MM.1S (cell line): ENCODE results near the gene KANK4.

Source experiments
- DNase-seq: peaks from one replicate; pipeline ENCODE4 v3.0.0-alpha.2; 2015
- H2AFZ ChIP-seq: fragments of 300-600 bp; sonication (generic); 2 replicates; pipeline ENCODE4 v1.6.0; 2016; ENCODE audit warnings: antibody characterized with exemption, low read length
- H3F3A ChIP-seq: fragments of 300-600 bp; sonication (generic); 2 replicates; pipeline ENCODE4 v1.6.1; 2016; ENCODE audit warnings: mild to moderate bottlenecking, antibody characterized with exemption, low read length, moderate library complexity, mixed read lengths; ENCODE audit not compliant: insufficient read depth
- H3K27ac ChIP-seq: fragments of 300-600 bp; sonication (generic); 2 replicates; pipeline ENCODE4 v1.5.1; 2016; ENCODE audit warnings: mild to moderate bottlenecking, low read length
- H3K27me3 ChIP-seq: fragments of 300-600 bp; sonication (generic); replicated peaks from 2 replicates; pipeline ENCODE4 v1.6.0; 2016; ENCODE audit warnings: low read length; ENCODE audit not compliant: insufficient read depth
- H3K36me3 ChIP-seq: fragments of 300-600 bp; sonication (generic); replicated peaks from 2 replicates; pipeline ENCODE4 v1.6.1; 2016; ENCODE audit warnings: mild to moderate bottlenecking, low read length, mixed read lengths; ENCODE audit not compliant: insufficient read depth
- H3K4me1 ChIP-seq: fragments of 300-600 bp; sonication (generic); 2 replicates; pipeline ENCODE4 v1.6.1; 2016; ENCODE audit warnings: low read length, mixed read lengths
- H3K4me2 ChIP-seq: fragments of 300-600 bp; sonication (generic); 2 replicates; pipeline ENCODE4 v1.6.0; 2016; ENCODE audit warnings: low read depth, low read length
- H3K4me3 ChIP-seq: fragments of 300-600 bp; sonication (generic); 2 replicates; pipeline ENCODE4 v1.5.1; 2016; ENCODE audit warnings: low read length, mixed read lengths
- H3K79me2 ChIP-seq: fragments of 300-600 bp; sonication (generic); 2 replicates; pipeline ENCODE4 v1.6.1; 2016; ENCODE audit warnings: mixed run types, low read length, mixed read lengths
- H3K9ac ChIP-seq: fragments of 300-600 bp; sonication (generic); 2 replicates; pipeline ENCODE4 v1.6.1; 2016; ENCODE audit warnings: low read length, mixed read lengths
- H3K9me2 ChIP-seq: fragments of 300-600 bp; sonication (generic); replicated peaks from 2 replicates; pipeline ENCODE4 v1.6.1; 2016; ENCODE audit warnings: mild to moderate bottlenecking, low read length, mixed read lengths; ENCODE audit not compliant: insufficient read depth
- H3K9me3 ChIP-seq: fragments of 300-600 bp; sonication (generic); replicated peaks from 2 replicates; pipeline ENCODE4 v1.6.1; 2016; ENCODE audit warnings: mild to moderate bottlenecking, low read length, mixed read lengths; ENCODE audit not compliant: insufficient read depth
- H4K20me1 ChIP-seq: fragments of 300-600 bp; sonication (generic); 2 replicates; pipeline ENCODE4 v1.6.1; 2016; ENCODE audit warnings: mild to moderate bottlenecking, low read length, moderate library complexity, mixed read lengths; ENCODE audit not compliant: insufficient read depth
- CTCF ChIP-seq: fragments of 300-600 bp; sonication (generic); IDR thresholded peaks from 2 replicates; pipeline ENCODE4 v1.5.1; 2016; ENCODE audit warnings: antibody characterized with exemption, low read length, mixed read lengths
- EZH2 ChIP-seq: fragments of 300-600 bp; sonication (generic); optimal IDR thresholded peaks from 2 replicates; pipeline ENCODE3; 2017; ENCODE audit warnings: low read depth, mild to moderate bottlenecking, antibody characterized with exemption, low read length, mixed read lengths
- EZH2phosphoT487 ChIP-seq: fragments of 300-600 bp; sonication (generic); IDR thresholded peaks from 2 replicates; pipeline ENCODE4 v1.6.1; 2018; ENCODE audit warnings: antibody characterized with exemption, low read length

KANK4 gene

DNA sequence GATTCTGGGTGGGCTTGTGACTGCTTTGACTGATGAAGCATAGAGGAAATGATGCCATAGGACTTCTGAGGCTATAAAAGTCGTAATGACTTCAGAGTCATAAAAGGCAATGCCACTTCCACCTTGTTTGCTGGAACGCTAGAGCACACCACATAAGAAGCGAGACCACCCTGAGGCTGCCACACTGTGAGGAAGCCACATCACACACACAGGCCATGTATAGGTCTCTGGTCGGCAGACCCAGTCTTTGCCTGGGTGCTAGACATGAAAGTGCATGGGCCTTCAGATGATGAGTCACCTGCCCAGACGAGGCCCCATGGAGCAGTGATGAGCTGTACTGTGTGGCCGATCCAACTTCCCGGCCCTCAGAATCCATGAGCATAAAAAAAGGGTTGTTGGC is 14.2 kb upstream of the KANK4 start:
- DNase-seq, result no peak
- H3K4me1 ChIP-seq, result no peaks in the 10 kb centered on the region
- H3K79me2 ChIP-seq, result no peaks in the 10 kb centered on the region
- H3F3A ChIP-seq, result no peaks in the 10 kb centered on the region
- no peak for TF ChIP-seq EZH2phosphoT487
- no peak for TF ChIP-seq EZH2
- H3K9me3 ChIP-seq, result no peaks in the 10 kb centered on the region
- no peaks in the 10 kb centered on the region for H3K9me2 ChIP-seq
- no peak overlapping the region for H3K4me2 ChIP-seq
- no peaks in the 10 kb centered on the region for H3K36me3 ChIP-seq
- no peak overlapping the region for H3K9ac ChIP-seq
- no peaks in the 10 kb centered on the region for H3K27me3 ChIP-seq
- no peak overlapping the region for H2AFZ ChIP-seq
- no peak overlapping the region for H3K4me3 ChIP-seq
- no peak overlapping the region for H3K27ac ChIP-seq
- H4K20me1 ChIP-seq, result no peaks in the 10 kb centered on the region

DNA sequence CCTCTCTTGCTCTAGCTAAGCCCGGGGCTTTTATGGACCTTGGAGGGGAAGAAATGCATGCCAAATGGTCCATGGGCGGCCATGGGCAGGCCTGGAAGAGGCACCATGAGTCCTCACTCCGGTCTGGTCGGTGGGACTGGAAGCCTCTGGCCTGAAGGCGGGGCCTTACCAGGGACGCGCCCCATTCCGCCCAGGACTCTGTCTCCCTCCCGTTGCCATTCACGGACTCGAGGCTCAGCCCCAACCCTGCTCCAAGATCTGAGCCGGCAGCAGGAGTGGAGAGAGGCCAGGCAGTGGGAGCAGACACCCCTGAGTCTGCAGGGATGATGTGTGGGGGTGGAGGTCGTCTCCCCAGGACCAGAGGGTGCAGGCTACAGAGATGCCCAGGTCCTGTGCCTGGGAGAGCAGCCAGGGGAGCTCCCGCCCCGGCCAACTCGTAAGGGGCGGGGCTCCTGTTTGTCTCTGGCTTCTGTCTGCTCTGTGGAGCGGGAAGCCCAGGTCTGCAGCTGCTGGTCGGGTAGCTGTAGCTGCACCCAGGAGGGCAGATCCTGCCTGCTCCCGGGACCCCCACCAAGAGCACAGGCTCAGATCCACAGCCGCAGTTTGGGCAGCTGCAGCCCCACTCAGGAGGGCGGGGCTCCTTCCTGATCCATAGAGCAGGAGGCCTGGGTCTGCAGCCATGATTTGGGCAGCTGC is 8.3 kb upstream of the KANK4 start:
- H2AFZ ChIP-seq, result no peak overlapping the region

GRCh38 chr1:62325681-62326080 is 6.4 kb upstream of the KANK4 start:
- H3K9me2 ChIP-seq, result no peaks in the 10 kb centered on the region
- no peaks in the 10 kb centered on the region for H3K9me3 ChIP-seq
- H4K20me1 ChIP-seq, result no peaks in the 10 kb centered on the region
- no peak overlapping the region for H3K4me2 ChIP-seq
- TF ChIP-seq CTCF (no peak), EZH2phosphoT487 (no peak), EZH2 (no peak)
- H3K27ac ChIP-seq, result no peak overlapping the region
- no peak overlapping the region for H2AFZ ChIP-seq
- no peaks in the 10 kb centered on the region for H3F3A ChIP-seq
- H3K9ac ChIP-seq, result no peak overlapping the region
- no peaks in the 10 kb centered on the region for H3K36me3 ChIP-seq
- no peak for DNase-seq
- H3K79me2 ChIP-seq, result no peaks in the 10 kb centered on the region
- no peak overlapping the region for H3K4me3 ChIP-seq
- no peaks in the 10 kb centered on the region for H3K4me1 ChIP-seq
- no peaks in the 10 kb centered on the region for H3K27me3 ChIP-seq

More for the DNA sequence above, 8.3 kb upstream of the KANK4 start:
- Histone ChIP-seq H3K79me2 (no peaks in the 10 kb centered on the region), H3K27me3 (no peaks in the 10 kb centered on the region), H3K9me3 (no peaks in the 10 kb centered on the region), H3K9me2 (no peaks in the 10 kb centered on the region), H3K4me2 (no peak overlapping the region), H3K27ac (no peak overlapping the region), H3K36me3 (no peaks in the 10 kb centered on the region), H4K20me1 (no peaks in the 10 kb centered on the region), H3K4me1 (no peaks in the 10 kb centered on the region), H3K4me3 (no peak overlapping the region), H3F3A (no peaks in the 10 kb centered on the region), H3K9ac (no peak overlapping the region)
- TF ChIP-seq CTCF, result no peak
- no peak for TF ChIP-seq EZH2phosphoT487
- DNase-seq, result no peak

DNA sequence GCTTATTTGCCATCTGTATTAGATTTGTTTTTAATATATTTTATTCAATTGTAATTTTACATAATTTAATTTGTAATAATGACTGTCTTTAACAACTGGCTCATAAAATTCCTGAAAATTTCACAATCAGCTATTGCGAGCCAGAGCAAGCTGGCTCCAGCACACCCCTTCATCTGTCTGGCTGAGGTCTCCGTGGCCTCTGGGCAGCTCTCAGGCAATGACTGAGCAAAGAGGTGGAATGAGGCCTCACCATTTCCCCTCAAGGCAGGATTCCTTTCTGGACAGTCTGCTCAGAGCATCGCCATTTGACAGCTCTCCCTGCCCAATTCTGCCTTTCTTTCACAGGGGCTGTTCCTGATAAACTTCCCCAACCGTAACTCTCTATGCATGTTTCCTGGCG is 5.8 kb upstream of the KANK4 start:
- H3K9me3 ChIP-seq, result no peaks in the 10 kb centered on the region
- no peaks in the 10 kb centered on the region for H3F3A ChIP-seq
- no peak overlapping the region for H3K4me3 ChIP-seq
- H3K9me2 ChIP-seq, result no peaks in the 10 kb centered on the region
- H3K4me1 ChIP-seq, result no peaks in the 10 kb centered on the region
- H3K79me2 ChIP-seq, result no peaks in the 10 kb centered on the region
- no peaks in the 10 kb centered on the region for H3K36me3 ChIP-seq
- no peak for DNase-seq
- no peak overlapping the region for H3K27ac ChIP-seq
- no peak overlapping the region for H3K9ac ChIP-seq
- no peak for TF ChIP-seq CTCF
- no peak overlapping the region for H2AFZ ChIP-seq
- H3K4me2 ChIP-seq, result no peak overlapping the region
- H3K27me3 ChIP-seq, result no peaks in the 10 kb centered on the region
- H4K20me1 ChIP-seq, result no peaks in the 10 kb centered on the region
